GM20000 (cell line): ENCODE measurements around the gene YEATS2.
"Not testable (repeated sequence)": the region's sequence is repeated elsewhere in the genome, so short reads cannot be mapped to it uniquely, and the experiment has no call there.

ENCODE experiments used
- DNase-seq: peaks from one replicate; pipeline ENCODE4 v3.0.0; 2012; ENCODE audit warnings: low spot score
- TF ChIP-seq, protein P1 (sequence below): IDR thresholded peaks from 2 replicates; pipeline ENCODE4 v1.5.1; 2012; ENCODE audit warnings: mild to moderate bottlenecking, control low read depth; ENCODE audit errors: extremely low read depth, missing control alignments

Gene YEATS2

DNA sequence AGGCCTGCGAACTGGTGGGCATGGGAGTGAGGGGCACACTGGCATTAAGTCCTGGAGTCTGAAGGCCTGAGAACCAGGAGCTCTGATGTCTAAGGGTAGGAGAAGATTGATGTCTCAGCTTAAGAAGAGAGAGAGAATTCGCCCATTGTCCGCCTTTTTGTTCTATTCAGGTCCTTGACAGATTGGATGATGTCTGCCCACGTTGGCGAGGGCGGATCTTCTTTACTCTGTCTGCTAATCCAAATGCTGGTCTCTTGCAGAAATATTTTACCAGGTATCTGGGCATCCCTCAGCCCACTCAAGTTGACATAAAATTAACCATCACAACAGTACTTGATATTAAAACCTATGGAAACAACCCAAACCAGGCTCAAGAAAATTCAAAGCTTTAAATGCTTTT is 83.6 kb downstream of the YEATS2 start:
- TF ChIP-seq, protein P1, sequence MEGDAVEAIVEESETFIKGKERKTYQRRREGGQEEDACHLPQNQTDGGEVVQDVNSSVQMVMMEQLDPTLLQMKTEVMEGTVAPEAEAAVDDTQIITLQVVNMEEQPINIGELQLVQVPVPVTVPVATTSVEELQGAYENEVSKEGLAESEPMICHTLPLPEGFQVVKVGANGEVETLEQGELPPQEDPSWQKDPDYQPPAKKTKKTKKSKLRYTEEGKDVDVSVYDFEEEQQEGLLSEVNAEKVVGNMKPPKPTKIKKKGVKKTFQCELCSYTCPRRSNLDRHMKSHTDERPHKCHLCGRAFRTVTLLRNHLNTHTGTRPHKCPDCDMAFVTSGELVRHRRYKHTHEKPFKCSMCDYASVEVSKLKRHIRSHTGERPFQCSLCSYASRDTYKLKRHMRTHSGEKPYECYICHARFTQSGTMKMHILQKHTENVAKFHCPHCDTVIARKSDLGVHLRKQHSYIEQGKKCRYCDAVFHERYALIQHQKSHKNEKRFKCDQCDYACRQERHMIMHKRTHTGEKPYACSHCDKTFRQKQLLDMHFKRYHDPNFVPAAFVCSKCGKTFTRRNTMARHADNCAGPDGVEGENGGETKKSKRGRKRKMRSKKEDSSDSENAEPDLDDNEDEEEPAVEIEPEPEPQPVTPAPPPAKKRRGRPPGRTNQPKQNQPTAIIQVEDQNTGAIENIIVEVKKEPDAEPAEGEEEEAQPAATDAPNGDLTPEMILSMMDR = no peak

DNA sequence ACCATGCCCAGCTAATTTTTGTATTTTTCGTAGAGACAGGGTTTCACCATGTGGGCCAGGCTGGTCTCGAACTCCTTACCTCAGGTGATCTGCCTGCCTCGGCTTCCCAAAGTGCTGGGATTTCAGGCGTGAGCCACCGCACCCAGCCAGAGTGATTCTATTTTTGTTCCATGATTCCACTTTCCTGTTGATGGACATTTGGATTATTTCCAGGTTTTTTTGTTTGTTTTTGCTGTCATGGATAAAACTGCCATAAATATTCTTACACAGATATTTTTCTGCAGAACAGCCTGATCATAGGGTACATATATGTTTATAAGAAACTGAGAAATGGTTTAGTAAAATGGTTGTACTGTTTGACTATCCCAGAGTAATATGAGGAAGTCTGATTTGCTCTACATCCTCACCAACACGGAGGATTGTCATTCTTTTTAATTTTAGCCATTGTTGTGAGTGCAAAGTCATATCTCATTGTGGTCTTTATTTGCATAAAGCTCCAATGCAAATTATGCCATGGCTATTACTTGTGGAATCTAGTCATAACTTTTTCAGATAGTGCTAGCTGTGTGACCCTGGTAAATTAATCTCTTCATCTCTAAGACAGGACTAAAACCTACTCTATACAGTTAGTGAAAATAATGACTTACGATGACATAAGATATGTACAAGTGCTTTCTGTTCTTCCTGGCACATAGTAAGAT is 85.1 kb downstream of the YEATS2 start:
- DNase-seq = no peak
- TF ChIP-seq, protein P1 = no peak

More for the DNA sequence above, 83.6 kb downstream of the YEATS2 start:
- no peak for DNase-seq

DNA sequence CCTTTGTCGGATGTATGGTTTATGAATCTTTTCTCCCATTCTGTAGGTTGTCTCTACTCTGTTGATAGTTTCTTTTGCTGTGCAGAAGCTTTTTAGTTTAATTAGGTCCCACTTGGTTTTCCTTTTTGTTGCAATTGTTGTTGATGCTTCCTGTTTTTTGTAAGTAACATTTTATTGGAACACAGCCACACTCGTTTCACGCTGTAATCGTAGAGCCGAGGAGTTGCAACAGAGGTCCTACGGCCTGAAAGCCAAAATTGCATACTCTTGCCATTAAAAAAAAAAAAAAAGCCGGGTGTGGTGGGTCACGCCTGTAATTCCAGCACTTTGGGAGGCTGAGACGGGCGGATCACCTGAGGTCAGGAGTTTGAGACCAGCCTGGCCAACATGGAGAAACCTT is 86.9 kb downstream of the YEATS2 start:
- not testable (repeated sequence) for DNase-seq

DNA sequence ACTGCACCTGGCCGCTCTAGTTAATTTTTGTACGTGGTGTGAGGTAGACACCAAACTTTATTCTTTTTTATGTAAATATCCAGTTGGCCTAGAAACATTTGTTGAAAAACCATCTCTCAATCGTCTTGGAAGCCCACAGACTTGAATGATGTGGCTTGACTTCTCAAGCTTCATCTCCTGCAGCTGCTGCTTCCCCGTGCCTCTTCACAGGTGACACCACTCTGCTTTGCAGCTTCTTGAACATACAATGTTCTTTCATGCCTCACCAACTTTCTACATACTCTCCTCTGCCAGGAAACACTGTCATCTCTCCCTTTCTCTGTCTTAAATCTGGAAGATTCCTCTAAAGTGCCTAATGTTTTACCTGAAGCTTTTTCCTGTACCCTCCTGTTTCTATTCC is 92.2 kb downstream of the YEATS2 start:
- TF ChIP-seq, protein P1 = no peak
- DNase-seq = no peak

DNA sequence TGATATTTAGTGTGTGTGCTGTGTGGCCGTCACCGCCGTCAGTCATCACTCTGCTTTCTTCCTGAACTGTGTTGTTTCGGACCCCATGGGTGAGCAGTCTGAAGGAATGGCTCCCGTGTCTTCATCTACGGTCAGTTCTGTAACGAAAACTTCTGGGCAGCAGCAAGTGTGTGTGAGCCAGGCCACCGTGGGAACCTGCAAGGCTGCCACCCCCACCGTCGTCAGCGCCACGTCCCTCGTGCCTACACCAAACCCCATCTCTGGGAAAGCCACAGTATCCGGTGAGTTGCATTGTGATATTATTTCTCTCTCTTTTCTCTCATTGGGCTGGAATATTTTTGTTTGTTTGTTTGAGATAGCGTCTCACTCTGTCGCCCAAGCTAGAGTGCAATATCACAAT is 93.1 kb downstream of the YEATS2 start:
- TF ChIP-seq, protein P1 = no peak
- DNase-seq = no peak

DNA sequence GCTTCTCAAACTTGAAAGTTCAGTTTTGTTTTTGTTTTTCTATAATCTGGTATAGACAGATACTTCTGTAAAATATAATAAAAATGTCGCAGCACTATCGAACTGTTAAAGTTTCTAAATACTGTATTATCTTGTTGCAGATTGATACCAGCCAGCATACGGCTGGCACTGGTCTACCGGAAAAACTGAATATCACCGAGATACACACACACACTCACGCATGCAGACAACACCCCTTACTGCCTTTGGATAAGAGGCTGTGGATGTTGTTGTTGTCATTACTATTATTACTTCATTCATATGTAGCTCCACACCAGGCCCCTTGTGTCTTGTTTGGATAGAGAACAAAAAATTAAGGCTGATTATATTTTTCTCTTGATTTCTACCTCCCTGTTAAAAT is 95.4 kb downstream of the YEATS2 start:
- no peak for DNase-seq
- TF ChIP-seq, protein P1 = no peak

DNA sequence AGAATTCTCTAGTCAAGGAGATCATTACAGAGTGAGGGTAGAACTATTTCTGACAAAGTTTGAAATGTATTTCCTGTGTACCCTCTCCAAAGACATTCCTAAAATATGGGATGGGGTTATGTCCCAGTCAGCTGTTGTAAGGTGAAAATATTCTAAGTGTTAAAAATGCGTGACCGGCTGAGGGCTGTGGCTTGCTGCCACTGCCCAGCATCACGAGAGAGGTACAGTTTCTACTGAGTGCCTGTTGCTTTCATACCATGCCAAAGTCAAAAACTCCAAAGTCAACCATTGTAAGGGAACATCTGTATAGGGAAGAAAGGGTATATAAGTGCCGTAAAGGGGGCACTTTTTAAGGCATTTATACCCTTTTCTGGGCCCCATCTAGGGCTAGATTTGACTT is 96.9 kb downstream of the YEATS2 start:
- DNase-seq = no peak
- TF ChIP-seq, protein P1 = no peak

DNA sequence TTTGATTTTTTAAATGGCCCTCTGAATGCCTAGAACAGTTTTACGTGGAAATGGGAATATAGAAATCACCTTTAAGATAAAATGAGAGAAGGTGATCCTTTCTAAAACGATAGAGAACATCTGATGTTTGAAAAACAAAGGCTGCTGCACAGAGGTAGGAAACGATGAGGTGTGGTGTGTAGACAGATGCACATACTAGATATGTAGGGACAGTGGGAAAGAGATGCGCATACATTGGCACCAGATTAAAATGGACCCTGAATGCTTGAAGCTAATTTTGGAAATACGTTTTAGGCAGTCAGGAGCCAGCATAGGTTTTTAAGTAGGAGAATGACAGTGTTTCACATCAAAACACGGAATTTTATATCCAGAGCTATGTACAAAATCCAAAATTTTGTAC is 98.8 kb downstream of the YEATS2 start:
- no peak for DNase-seq
- TF ChIP-seq, protein P1 = no peak
